Panc1 (cell line): ENCODE data around the gene P2RY12.

Experiments
- POLR2AphosphoS5 ChIP-seq: IDR thresholded peaks from 2 replicates; pipeline ENCODE4 v1.6.1; 2012; ENCODE audit warnings: mild to moderate bottlenecking, low read depth, low read length, moderate library complexity
- SIN3A ChIP-seq: IDR thresholded peaks from 2 replicates; pipeline ENCODE4 v1.6.1; 2012; ENCODE audit warnings: low read depth, mild to moderate bottlenecking, low read length, moderate library complexity, borderline replicate concordance; ENCODE audit not compliant: insufficient read depth
- TCF7L2 ChIP-seq: IDR thresholded peaks from 2 replicates; pipeline ENCODE4 v1.6.1; 2011; ENCODE audit warnings: mild to moderate bottlenecking, low read depth, low read length, inconsistent platforms
- TF ChIP-seq, protein P1 (sequence below): fragments of 450-650 bp; IDR thresholded peaks from 2 replicates; pipeline ENCODE4 v1.5.1; 2017; ENCODE audit warnings: mild to moderate bottlenecking
- TF ChIP-seq, protein P2 (sequence below), 2 experiments: IDR thresholded peaks; 2 replicates each; pipeline ENCODE4 v1.6.1; 2011 to 2012; ENCODE audit warnings: low read depth in 2 of 2, control low read depth in 1 of 2, low read length in 1 of 2, mild to moderate bottlenecking in 1 of 2, moderate library complexity in 1 of 2; ENCODE audit not compliant: insufficient read depth in 1 of 2

DNA sequence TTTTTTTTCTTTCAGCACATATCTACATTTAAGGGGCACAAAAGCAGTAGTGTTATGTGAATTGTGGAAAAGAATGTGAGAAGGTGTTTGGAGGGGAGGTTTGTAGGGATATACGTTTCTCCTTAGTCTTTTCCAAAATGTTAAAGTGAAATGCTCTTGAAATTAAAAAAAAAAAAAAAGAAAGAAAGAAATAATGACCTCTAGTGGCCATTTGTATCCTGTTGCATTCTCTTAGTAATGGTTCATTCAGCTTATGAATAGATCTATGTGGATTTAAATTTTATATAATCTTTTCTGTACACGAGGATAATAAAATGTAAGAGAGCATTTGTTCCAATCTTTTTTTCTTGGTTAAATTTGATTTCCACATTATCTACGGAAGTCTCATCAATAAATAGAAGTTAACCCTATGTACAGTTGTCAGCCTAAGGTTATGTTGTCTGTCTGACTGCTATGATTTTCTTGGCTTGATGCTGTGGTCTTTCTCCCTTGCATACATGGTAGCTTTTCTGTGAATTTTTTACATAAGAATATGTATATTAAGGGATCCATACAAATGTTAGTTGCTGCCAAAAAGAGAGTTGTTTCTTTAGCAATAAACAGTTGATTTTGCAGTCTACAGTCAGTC lies 56.9 kb downstream of the P2RY12 start:
- no peak for TF ChIP-seq SIN3A
- TF ChIP-seq, protein P1, sequence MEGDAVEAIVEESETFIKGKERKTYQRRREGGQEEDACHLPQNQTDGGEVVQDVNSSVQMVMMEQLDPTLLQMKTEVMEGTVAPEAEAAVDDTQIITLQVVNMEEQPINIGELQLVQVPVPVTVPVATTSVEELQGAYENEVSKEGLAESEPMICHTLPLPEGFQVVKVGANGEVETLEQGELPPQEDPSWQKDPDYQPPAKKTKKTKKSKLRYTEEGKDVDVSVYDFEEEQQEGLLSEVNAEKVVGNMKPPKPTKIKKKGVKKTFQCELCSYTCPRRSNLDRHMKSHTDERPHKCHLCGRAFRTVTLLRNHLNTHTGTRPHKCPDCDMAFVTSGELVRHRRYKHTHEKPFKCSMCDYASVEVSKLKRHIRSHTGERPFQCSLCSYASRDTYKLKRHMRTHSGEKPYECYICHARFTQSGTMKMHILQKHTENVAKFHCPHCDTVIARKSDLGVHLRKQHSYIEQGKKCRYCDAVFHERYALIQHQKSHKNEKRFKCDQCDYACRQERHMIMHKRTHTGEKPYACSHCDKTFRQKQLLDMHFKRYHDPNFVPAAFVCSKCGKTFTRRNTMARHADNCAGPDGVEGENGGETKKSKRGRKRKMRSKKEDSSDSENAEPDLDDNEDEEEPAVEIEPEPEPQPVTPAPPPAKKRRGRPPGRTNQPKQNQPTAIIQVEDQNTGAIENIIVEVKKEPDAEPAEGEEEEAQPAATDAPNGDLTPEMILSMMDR = peak; percentile 75; the same call in 1 of the 2 replicates
- TF ChIP-seq POLR2AphosphoS5 = no peak
- TF ChIP-seq, protein P2, sequence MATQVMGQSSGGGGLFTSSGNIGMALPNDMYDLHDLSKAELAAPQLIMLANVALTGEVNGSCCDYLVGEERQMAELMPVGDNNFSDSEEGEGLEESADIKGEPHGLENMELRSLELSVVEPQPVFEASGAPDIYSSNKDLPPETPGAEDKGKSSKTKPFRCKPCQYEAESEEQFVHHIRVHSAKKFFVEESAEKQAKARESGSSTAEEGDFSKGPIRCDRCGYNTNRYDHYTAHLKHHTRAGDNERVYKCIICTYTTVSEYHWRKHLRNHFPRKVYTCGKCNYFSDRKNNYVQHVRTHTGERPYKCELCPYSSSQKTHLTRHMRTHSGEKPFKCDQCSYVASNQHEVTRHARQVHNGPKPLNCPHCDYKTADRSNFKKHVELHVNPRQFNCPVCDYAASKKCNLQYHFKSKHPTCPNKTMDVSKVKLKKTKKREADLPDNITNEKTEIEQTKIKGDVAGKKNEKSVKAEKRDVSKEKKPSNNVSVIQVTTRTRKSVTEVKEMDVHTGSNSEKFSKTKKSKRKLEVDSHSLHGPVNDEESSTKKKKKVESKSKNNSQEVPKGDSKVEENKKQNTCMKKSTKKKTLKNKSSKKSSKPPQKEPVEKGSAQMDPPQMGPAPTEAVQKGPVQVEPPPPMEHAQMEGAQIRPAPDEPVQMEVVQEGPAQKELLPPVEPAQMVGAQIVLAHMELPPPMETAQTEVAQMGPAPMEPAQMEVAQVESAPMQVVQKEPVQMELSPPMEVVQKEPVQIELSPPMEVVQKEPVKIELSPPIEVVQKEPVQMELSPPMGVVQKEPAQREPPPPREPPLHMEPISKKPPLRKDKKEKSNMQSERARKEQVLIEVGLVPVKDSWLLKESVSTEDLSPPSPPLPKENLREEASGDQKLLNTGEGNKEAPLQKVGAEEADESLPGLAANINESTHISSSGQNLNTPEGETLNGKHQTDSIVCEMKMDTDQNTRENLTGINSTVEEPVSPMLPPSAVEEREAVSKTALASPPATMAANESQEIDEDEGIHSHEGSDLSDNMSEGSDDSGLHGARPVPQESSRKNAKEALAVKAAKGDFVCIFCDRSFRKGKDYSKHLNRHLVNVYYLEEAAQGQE (IDR thresholded peaks at IDR 0.05; ENCODE audit: insufficient read depth in 1 of 2, low read depth in 2 of 2, low read length in 1 of 2) = no peak
- TF ChIP-seq TCF7L2 = no peak
